DMS53 treated with DMSO at 0.1 percent for 48 hours (cell line): ENCODE data around the gene SPRN.
"Not testable (repeated sequence)": the region's sequence is repeated elsewhere in the genome, so short reads cannot be mapped to it uniquely, and the experiment has no call there.

Experiments
- DNase-seq: peaks from one replicate; lab custom pipeline; 2025; ENCODE audit not compliant: unreplicated experiment; lab: John Stamatoyannopoulos, UW

Gene SPRN, protein sequence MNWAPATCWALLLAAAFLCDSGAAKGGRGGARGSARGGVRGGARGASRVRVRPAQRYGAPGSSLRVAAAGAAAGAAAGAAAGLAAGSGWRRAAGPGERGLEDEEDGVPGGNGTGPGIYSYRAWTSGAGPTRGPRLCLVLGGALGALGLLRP

DNA sequence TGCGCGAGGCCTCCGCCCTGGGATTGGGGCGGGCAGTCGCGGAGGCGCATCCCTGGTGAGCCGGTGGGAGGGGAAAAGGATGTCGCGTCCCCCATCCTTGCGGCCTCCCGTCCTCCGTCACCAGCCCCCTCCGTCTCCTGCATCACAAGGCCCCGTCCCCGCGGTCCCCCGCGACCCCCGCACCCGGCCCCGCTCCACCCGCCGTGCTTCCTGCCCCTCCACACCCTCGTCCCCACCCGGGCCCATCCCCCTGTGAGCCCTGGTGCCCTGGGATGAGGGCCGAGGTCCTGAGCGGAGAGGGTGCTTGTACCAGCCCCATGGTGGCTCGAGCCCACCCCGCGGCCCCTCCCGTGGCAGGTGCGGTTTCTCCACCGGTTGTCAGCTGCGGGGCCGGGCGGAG lies at the start of gene SPRN:
Gene SPRN (minus strand): TSS at position 25 of the 400 bp plus-strand sequence. CDS start 944 bp downstream, outside the sequence.
- DNase-seq: not testable (repeated sequence)

DNA sequence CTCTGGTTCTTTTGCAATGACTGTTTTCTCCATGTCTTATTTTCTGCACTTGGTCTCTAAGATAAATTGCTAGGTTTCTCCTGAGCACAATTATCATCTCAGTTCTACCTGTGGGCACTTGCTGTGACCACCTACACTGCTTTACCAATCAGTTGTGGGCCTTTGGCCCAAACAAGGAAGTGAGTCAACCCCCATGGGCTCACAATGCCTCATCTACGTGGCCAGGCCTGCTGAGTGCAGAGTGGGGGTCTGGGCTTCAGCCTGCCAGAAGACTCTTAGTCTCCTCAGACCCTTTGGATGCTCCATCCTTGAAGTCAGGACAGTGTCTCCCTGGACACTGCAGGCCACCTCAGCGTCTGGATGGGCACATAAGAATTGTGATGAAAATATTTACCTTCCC lies 49.6 kb upstream of the SPRN start:
- no peak for DNase-seq

DNA sequence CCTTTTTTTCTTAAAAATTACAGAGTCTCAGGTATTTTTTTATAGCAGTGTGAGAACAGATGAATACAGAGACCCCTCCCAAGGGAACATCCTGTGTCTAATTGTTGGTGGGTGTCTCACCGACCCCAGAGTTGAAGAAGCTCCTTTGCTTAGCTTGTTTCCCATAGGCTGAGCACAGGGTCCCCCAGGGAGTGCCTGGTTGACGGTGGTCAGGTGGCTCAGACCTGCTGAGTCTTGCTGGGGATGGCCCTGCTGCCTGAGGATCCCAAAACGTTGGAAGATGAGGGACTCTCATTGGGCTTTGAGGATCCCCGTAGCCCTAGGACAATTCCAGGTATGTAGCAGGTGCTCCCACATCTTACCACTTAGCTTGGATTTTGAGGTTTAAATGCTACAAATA lies 48.8 kb upstream of the SPRN start:
- DNase-seq: no peak

DNA sequence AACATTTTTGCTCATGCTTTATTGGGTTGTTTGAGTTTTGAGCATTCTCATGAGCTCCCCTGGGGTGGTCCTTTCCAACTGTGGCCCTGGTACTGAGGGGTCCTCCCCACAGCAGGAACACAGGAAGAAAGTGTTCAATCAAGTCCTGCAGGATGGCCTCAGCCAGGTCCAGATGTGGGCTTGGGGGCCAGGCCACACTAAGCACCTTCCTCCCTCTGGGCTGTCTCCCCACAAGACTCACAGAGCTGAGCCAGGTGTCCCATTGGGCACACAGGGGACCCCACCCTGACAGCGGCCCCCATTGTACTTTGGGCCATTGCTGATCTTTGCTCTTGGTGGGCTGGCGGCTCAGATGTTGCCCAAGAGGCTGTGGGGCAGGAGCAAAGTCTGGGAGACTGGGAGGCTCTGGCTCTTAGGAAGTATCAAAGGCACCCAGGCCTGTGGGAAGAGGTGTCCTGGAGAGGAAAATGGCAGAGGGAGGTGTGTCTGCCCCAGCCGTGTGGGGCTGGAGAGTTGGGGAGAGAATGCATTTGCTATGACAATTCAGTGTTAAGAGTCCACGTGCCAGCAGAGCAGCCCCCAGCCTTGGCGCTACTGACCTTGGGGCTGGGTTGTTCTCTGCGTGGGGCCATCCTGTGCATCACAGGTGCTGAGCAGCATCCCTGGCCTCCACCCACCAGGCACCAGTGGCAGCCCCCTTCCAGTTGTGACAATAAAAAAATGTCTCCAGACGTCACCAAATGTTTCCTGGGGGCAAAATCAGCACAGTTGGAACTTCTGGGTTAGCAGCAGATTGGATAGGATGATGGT lies 47.1 kb upstream of the SPRN start:
- no peak for DNase-seq

DNA sequence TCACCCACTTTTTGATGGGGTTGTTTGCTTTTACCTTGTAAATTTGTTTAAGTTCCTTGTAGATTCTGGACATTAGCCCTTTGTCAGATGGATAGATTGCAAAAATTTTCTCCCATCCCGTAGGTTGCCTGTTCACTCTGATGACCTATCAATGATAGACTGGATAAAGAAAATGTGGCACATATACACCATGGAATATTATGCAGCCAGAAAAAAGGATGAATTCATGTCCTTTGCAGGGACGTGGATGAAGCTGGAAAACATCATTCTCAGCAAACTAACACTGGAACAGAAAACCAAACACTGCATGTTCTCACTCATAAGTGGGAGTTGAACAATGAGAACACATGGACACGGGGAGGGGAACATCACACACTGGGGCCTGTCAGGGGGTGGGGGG lies 44.8 kb upstream of the SPRN start:
- not testable (repeated sequence) for DNase-seq

DNA sequence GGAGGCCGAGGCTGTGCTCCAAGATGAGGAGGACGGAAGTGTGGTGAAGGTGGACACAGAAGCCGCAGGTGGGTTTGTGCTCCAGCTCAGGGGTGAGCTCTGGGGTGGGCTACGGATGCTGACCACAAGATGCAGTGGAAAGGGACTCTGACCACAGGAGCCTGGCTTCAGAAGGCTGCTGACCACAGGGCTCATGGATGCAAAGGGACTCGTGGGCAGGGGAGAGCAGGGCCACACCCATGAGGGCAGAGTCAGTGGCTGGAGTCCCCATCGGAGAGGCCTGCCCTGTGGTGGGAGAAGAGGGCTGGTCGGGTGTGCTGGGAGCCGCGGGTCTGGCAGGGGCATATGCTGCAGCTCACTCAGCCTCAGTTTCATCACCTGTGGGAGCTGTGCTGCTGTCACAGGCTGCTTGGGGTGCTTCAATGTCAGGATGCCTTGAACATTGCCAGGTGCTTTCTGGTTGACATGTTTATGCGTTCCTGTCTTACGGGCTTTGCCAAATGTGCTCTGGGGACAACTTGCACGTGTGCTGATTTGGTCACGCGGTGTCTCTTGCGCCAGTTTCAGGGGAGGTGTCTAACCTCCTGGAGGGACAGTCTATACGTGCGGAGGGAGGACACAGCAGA lies 43.0 kb upstream of the SPRN start:
- DNase-seq: no peak

DNA sequence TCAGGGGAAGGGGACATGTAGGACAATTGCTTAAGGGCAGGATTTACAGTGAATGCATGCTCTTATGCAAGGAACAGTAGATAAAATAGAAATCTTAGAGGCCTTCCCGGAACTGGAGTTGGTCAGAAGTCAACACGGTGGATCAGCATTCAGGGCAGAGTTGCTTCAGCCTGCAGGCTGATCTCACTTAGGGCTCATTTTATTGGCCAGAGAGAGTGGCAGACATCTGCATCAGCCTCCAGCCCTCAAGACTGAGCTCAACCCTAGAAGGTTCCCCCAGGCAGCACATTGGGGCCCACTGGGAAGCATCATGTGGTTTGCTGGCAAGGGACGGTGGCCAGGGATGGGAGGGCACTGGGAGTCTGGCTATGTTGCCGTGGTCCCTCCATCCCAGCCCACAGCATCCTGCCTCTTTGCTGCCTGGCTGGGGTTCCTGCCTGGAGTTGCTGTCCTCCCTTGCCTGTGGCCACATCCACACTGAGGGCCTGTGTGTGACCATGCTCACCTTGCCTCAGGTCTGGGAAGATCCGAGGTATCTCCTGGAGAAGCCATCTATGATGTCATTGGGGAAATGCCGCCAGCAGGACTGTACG lies 42.4 kb upstream of the SPRN start:
- no peak for DNase-seq

DNA sequence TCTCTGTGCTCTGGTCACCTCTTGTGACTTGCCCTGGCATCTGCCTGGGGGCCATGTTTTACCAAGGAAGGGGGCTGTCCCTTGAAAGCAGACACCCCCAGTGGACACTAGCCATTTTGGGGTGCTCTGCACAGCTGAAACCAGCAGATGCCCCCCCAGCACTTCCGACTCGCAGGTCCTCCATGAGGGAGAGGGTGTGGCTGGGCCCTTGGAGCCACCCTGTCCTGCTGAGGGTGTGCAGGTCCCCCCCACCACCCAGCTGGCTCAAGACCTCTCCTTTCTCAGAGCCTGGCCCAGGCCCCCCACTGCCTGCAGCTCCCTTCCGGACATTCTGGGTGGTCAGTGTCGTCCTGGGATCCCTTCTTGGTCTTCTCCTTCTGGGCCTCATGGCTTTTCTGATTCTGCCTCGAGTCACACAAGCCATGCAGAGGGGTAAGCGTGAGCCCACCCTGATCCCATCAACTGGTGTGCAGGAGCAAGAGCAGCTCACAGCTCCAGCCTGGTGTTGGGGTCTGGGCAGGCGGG lies 41.6 kb upstream of the SPRN start:
- DNase-seq: no peak

DNA sequence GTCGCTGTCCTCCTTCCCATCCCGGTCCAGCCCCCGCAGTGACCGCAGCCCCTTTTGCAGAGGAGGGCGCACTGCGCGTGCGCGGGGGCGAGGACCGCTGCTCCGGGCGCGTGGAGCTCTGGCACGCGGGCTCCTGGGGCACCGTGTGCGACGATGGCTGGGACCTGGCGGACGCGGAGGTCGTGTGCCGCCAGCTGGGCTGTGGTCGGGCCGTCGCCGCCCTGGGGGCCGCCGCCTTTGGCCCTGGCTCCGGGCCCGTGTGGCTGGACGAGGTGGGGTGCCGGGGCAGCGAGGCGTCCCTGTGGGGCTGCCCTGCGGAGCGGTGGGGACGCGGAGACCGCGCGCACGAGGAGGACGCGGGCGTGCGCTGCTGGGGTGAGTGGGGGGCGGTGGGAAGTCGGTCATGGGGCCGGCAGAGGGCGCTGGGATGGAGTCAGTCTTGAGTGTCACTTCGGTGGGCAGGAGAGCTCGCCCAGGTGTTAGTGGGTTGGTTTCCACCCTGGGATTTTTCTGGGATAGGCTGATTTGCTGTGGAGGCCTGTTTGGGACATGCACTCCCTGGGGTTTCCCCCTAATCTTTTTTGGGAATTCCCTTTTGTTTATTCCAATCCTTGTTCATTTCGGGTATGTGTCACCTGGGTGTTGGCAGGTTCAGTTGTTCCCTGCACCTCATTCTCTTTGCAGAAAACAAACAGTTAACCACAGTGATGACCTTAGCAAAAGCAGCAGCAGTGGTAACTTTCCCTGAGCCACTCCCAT lies 40.9 kb upstream of the SPRN start:
- DNase-seq: no peak

DNA sequence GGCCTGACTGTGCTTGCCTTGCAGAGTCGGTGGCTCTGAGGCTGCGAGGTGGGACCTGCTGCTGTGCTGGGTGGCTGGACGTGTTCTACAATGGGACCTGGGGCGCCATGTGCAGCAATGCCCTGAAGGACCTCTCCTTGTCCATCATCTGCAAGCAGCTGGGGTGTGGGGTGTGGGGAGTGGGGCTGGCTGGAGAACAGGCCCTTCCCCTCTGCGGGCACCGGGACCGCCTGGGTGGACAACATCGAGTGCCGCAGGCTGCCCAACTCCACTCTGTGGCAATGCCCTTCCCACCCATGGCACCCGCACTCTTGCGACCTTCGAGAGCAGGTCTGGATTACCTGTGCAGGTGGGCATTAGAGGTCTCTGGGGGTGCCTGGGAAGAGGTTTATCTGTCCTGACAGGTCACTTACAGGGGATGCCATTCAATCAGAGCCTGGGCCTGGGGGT lies 40.2 kb upstream of the SPRN start:
- no peak for DNase-seq

DNA sequence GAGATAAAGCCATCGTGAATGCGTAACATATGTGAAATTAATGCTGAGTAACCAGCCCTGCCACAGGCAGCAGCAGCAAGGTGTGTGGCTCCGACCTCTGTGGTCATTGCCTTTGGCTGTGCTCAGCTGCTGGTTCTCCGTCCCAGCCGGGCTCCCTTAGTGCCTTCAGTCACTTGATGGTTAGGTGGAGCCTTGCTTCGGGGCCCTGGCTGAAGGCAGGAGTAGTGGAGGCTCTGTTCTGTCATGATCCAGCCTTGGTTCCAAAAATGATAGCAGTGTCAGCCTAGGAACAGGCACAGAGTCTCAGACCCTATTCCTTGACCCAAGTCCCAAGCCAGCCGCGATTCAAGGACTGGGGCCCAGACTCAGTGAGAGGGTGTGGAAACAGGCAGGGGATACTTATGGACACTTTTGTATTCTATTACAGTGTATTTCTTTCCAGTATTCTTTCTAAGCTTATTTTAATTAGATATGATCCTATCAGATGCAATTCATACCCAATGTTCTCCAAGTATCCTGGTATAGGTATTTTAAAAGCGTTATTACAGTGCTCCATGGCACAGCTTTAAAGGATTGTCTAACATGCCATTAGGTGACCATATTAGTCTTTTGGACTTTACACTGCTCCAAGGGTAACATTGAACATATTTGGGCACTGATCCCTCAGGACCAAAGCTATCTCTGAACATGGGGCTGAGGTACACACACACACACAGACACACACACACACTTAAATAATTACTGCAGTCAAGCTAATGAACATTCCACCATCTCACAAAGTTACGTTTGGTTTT lies 38.3 kb upstream of the SPRN start:
- no peak for DNase-seq

DNA sequence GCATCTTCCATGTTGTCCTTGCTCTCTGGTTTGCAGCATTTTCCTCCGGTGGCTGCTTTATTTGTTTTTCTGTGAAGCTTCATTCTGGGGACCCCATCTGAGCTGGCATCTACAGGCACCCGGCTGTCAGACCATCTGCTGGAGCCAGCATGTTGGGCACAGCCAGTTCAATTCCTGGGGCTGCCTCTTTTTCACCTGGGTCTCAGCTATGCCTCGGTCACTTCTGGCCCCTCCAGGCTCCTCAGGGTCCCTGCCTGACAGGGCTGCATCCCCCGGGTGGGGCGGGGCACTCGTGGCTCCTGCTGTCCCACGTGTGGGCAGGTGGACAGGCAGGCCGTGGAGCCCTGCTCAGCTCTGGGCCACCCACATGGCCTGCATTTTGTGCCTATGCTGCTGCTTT lies 37.4 kb upstream of the SPRN start:
- DNase-seq: no peak

DNA sequence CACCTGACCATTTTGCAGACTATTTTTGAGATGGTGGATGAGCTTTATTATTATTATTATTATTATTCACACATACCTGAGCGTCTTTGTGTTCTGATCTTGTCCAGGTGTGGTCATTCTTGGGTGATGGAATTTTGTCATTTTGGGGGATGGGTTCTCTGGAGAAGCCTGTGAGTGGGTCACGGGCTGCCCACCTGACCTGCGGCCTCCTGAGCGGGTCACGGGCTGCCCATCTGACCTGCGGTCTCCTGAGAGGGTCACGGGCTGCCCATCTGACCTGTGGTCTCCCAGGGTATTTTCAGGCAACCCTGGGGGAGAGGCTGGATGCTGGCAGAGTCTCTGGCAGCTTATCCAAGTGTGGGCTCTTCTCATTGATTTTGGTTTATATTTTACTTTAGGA lies 36.6 kb upstream of the SPRN start:
- no peak for DNase-seq

DNA sequence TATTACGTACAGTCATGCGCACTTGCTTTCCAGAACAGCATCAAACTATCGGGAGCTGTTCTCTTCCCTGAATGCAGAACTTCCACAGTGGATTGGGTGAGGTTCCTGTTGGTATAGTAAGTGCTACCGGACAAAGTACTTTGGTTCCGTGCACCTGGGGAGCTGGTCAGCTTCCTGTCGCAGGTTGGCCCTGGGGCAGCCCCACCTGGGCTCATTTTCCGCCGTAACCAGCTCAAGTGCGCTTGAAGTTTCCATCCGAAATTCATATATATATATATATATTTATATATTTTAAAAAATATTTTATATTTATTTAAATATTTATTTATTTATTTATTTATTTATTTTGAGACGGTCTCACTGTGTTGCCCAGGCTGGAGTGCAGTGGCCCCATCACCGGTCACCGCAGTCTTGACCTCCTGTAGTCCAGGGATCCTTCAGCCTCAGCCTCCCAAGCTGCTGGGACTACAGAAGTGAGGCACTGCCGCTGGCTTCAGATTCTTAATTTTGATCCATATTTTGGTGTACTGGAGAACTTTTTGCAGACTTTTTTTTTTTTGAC lies 35.9 kb upstream of the SPRN start:
- no peak for DNase-seq

DNA sequence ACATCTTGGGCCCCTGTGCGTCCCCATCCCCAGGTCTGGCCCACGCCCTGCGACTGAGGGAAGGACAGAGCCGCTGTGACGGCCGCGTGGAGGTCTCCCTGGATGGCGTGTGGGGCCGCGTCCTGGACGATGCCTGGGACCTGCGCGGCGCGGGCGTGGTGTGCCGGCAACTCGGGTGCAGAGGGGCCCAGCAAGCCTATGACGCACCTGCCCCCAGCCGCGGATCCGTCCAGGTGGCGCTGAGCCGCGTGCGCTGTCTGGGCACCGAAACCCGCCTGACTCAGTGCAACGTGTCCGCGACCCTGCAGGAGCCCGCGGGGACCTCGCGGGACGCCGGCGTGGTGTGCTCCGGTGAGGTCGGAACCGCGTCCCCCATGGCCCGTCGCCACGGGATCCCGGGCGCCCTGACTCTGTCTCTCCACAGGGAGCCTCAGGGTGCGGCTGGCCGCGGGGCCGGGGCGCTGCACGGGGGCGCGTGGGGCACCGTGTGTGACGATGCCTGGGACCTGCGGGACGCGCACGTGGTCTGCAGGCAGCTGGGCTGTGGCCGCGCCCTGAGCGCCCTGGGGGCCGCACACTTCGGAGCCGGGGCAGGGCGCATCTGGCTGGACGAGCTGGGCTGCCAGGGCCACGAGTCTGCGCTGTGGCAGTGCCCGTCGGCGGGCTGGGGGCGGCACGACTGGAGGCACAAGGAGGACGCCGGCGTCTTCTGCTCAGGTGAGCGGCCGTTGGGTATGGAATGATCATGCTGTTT lies 35.2 kb upstream of the SPRN start:
- no peak for DNase-seq

DNA sequence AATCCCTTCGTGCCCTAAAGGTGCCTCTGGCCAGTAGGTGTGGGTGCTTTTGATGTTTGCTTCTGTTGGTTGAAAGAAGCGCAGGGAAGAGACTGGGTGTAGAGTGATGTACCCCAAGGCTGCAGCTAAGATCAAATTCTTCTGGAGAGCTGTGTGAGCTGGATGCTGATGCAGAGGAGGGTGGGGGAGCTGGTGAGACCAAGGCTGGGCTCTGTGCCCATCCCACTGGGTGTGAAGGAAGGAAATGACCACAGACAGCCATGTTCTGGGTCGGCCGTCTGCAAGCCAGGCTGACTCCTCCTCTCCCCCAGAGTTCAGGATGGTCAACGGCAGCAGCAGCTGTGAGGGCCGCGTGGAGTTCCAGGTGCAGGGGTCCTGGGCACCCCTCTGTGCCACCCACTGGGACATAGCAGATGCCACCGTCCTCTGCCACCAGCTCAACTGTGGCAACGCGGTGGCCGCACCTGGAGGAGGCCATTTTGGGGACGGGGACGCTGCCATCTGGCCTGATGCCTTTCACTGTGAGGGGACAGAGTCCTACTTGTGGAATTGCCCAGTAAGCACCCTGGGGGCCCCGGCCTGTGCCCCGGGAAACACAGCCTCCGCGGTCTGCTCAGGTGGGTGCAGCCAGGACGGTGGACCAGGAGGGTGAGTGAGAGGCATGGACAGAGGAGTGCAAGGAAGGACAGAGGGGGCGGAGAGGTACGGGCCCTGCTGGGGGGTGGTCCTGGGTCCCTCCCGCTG lies 34.5 kb upstream of the SPRN start:
- no peak for DNase-seq

DNA sequence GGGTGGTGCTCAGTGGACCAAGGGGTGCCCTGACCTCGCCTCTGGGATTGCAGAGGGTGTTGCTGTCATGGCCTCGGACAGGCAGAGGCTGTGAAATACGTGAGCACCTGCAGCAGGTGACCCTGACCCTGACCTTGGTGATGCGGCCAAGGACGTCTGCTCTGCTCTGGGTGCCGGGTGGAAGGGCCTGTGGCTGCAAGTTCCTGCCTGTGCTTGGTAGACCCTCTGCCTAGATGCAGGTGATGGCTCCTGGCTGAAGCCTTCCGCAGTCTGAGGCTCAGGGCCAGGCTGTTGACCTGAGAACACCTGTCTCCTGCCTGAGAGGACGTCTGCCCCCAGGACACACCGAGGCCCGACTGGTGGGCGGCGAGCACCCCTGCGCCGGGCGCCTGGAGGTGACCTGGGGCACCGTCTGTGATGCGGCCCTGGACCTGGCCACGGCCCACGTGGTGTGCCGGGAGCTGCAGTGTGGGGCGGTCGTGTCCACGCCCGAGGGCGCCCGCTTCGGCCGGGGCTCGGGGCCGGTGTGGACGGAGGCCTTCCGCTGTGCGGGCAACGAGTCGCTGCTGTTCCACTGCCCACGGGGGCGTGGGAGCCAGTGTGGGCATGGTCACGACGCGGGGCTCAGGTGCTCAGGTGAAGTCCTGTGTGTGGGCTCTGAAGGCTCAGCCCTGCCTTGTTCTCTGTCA lies 33.7 kb upstream of the SPRN start:
- DNase-seq: no peak
